Keratinocyte (primary cell): Measurements from ENCODE around the gene DPP10. TPM values are rescaled to one million over a fixed set of nuclear protein-coding genes. Genes with fewer than 3 reads are reported as not detected.

ENCODE experiments used
- DNase-seq: peaks from one replicate; pipeline ENCODE4 v3.0.0-alpha.2; 2011; ENCODE audit warnings: low read depth, missing footprints, low spot score
- FAIRE-seq: peaks from 2 replicates; lab custom pipeline; 2011; peaks lifted over from hg19 to GRCh38; lab: Jason Lieb, UNC
- H2AFZ ChIP-seq: 2 replicates; pipeline ENCODE4 v1.6.0; 2012; ENCODE audit warnings: low read length, control low read depth, inconsistent platforms; ENCODE audit not compliant: control insufficient read depth
- H3K27ac ChIP-seq: 2 replicates; pipeline ENCODE4 v1.5.1; 2011; ENCODE audit warnings: low read length; ENCODE audit not compliant: control insufficient read depth, insufficient read depth
- H3K27me3 ChIP-seq: 3 replicates; pipeline ENCODE4 v1.6.0; 2011; ENCODE audit warnings: low read length; ENCODE audit not compliant: control insufficient read depth, insufficient read depth; ENCODE audit errors: extremely low read depth
- H3K36me3 ChIP-seq, 2 experiments: 2 replicates in 1 of 2; 3 replicates in 1 of 2; pipeline ENCODE4 v1.5.1; 2011; ENCODE audit warnings: low read length in 2 of 2, mild to moderate bottlenecking in 1 of 2; ENCODE audit not compliant: control insufficient read depth in 2 of 2, insufficient read depth in 2 of 2; ENCODE audit errors: extremely low read depth in 1 of 2
- H3K4me1 ChIP-seq: 3 replicates; pipeline ENCODE4 v1.5.1; 2011; ENCODE audit warnings: low read length; ENCODE audit not compliant: control insufficient read depth, insufficient read depth; ENCODE audit errors: extremely low read depth
- H3K4me2 ChIP-seq: 3 replicates; pipeline ENCODE4 v1.6.0; 2011; ENCODE audit warnings: low read depth, low read length; ENCODE audit not compliant: control insufficient read depth, insufficient read depth; ENCODE audit errors: extremely low read depth
- H3K4me3 ChIP-seq, 3 experiments: fragments of 200-600 bp in 1 of 3; sonication (generic) in 1 of 3; 2 replicates in 2 of 3; 3 replicates in 1 of 3; pipeline ENCODE4 v1.5.1; 2011 to 2016; ENCODE audit warnings: low read length in 3 of 3, mild to moderate bottlenecking in 3 of 3, control low read depth in 2 of 3, inconsistent platforms in 1 of 3, low read depth in 1 of 3, mixed read lengths in 1 of 3, mixed run types in 1 of 3, moderate library complexity in 1 of 3; ENCODE audit not compliant: control insufficient read depth in 2 of 3, insufficient read depth in 2 of 3; ENCODE audit errors: extremely low read depth in 1 of 3
- H3K79me2 ChIP-seq: 2 replicates; pipeline ENCODE4 v1.6.0; 2012; ENCODE audit warnings: low read length; ENCODE audit not compliant: control insufficient read depth, insufficient read depth
- H3K9ac ChIP-seq: 3 replicates; pipeline ENCODE4 v1.6.0; 2011; ENCODE audit warnings: low read length; ENCODE audit not compliant: control insufficient read depth, insufficient read depth; ENCODE audit errors: extremely low read depth
- H3K9me1 ChIP-seq: 3 replicates; pipeline ENCODE4 v1.6.0; 2011; ENCODE audit warnings: low read length; ENCODE audit not compliant: control insufficient read depth, insufficient read depth; ENCODE audit errors: extremely low read depth
- H3K9me3 ChIP-seq: 2 replicates; pipeline ENCODE4 v1.5.1; 2012; ENCODE audit warnings: low read depth, low read length; ENCODE audit not compliant: control insufficient read depth
- H4K20me1 ChIP-seq: 3 replicates; pipeline ENCODE4 v1.6.0; 2011; ENCODE audit warnings: low read length; ENCODE audit not compliant: control insufficient read depth, insufficient read depth; ENCODE audit errors: extremely low read depth
- CTCF ChIP-seq, 3 experiments: IDR thresholded peaks in 1 of 3; conservative IDR thresholded peaks in 1 of 3; optimal IDR thresholded peaks in 1 of 3; 2 replicates in 2 of 3; 3 replicates in 1 of 3; pipeline versions ENCODE3 to v1.5.1; 2011; ENCODE audit warnings: low read length in 3 of 3, mild to moderate bottlenecking in 3 of 3, moderate library complexity in 2 of 3, control low read depth in 1 of 3, inconsistent platforms in 1 of 3; ENCODE audit not compliant: insufficient read depth in 2 of 3; ENCODE audit errors: extremely low read depth in 1 of 3
- EZH2 ChIP-seq: IDR thresholded peaks from one replicate; pipeline ENCODE4 v1.6.1; 2012; ENCODE audit warnings: inconsistent platforms, mild to moderate bottlenecking, low read length, moderate library complexity
- dilution Hi-C: fragments of 300-500 bp; cut with MboI; formaldehyde crosslinking; loops from one replicate; pipeline ENCODE4 v1.7.0; 2020; ENCODE audit warnings: low sequenced_read_pairs; ENCODE audit not compliant: extremely low pct_ligation_motif_present
- polyA plus RNA-seq, 5 experiments: library from polyadenylated mRNA; depleted of rRNA in 3 of 5; stranded (reverse) in 3 of 5; stranded (forward) in 1 of 5; unstranded in 1 of 5; fragments of >200 nt; gene quantifications; 1 replicate in 1 of 5; 2 replicates in 3 of 5; 3 replicates in 1 of 5; pipeline versions ENCODE4 v1.2.1 to v1.2.3, GENCODE V29; 2011 to 2012; ENCODE audit warnings: missing spikeins in 2 of 5, low read depth in 1 of 5, low replicate concordance in 1 of 5

Gene DPP10
- polyA plus RNA-seq, 1 donor (not counting 4 experiments of a cell fraction or from before 2014, with no cell fraction given), result not detected

GRCh38 chr2:114933671-114934241, 491.3 kb downstream of the DPP10 start:
- no peak overlapping the region for H3K4me2 ChIP-seq
- H4K20me1 ChIP-seq, result no peaks in the 10 kb centered on the region
- no peaks in the 10 kb centered on the region for H3K4me1 ChIP-seq
- no peak for FAIRE-seq
- H3K27me3 ChIP-seq, result no peaks in the 10 kb centered on the region
- H3K9me1 ChIP-seq, result no peaks in the 10 kb centered on the region
- no peaks in the 10 kb centered on the region for H3K9me3 ChIP-seq
- no peak overlapping the region for H3K27ac ChIP-seq
- no peak for DNase-seq
- H3K4me3 ChIP-seq, result no peak overlapping the region
- no peak overlapping the region for H3K9ac ChIP-seq
- H3K79me2 ChIP-seq, result no peaks in the 10 kb centered on the region
- no peaks in the 10 kb centered on the region for H3K36me3 ChIP-seq
- TF ChIP-seq CTCF (optimal IDR thresholded peaks at IDR 0.05 in 1 of 3, IDR thresholded peaks at IDR 0.05 in 1 of 3, conservative IDR thresholded peaks at IDR 0.05 in 1 of 3; ENCODE audit: extremely low read depth in 1 of 3, insufficient read depth in 2 of 3, low read length in 3 of 3) (no peak), EZH2 (no peak)
- no peak overlapping the region for H2AFZ ChIP-seq
- dilution Hi-C loops, result no loop called here

GRCh38 chr2:114935031-114935430, 492.6 kb downstream of the DPP10 start:
- Histone ChIP-seq H3K9me1 (no peaks in the 10 kb centered on the region), H3K36me3 (no peaks in the 10 kb centered on the region), H3K27ac (no peak overlapping the region), H2AFZ (no peak overlapping the region), H3K4me1 (no peaks in the 10 kb centered on the region), H3K9me3 (no peaks in the 10 kb centered on the region), H3K4me3 (no peak overlapping the region), H3K9ac (no peak overlapping the region), H4K20me1 (no peaks in the 10 kb centered on the region), H3K4me2 (no peak overlapping the region), H3K79me2 (no peaks in the 10 kb centered on the region), H3K27me3 (no peaks in the 10 kb centered on the region)
- no peak for TF ChIP-seq EZH2
- TF ChIP-seq CTCF (optimal IDR thresholded peaks at IDR 0.05 in 1 of 3, IDR thresholded peaks at IDR 0.05 in 1 of 3, conservative IDR thresholded peaks at IDR 0.05 in 1 of 3; ENCODE audit: extremely low read depth in 1 of 3, insufficient read depth in 2 of 3, low read length in 3 of 3), result no peak
- dilution Hi-C loops, result no loop called here
- FAIRE-seq (no peak), DNase-seq (no peak)
